ENCODE results near the gene PDXK. TPM values are rescaled to one million over a fixed set of nuclear protein-coding genes. Genes with fewer than 3 reads are reported as not detected.
A peak's percentile ranks its signal among the peaks of the same experiment; 100 is the strongest.

Gene PDXK
- total and polyA plus RNA-seq, 2 of the 13 experiments (the other 11 are each of a cell fraction or from before 2014, with no cell fraction given): 114 to 184 TPM

DNA sequence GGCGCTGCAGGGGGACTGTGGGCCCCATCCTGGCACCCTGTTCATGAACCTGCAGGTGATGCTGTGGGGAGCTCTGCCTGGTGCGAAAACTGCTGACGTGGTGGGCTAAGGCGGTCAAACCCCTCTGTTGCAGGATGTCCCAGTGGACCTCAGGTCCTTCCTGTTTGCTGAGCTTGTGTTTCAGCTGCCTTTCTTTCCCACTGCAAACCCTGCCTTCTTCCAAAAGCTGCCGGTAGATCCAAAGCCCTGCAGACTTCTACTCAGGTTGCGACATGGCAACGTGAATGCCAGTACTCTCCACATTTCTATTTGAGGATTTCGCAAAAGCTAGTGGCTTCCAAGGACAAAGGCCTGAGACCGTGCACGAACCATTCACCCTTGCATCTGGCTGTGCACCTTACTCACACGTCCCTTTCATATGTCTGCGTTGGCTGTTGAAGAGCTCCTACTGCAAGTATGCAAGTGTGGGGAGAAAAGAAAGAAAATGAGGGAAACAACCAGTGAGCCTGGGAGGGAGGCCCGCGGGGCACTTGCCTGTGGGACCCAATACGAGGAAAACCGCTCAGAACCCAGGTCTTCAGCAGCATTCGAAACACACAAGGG lies 64.3 kb downstream of the PDXK start (continued):
- TF ChIP-seq MAZ (IDR thresholded peaks at IDR 0.05; ENCODE audit: borderline replicate concordance, low read depth, low read length) (no peak), MAZ (CRISPR knock-in tag; IDR thresholded peaks at IDR 0.05; ENCODE audit: low read depth) (peak; percentile 70), NCOR1 (IDR thresholded peaks at IDR 0.05; ENCODE audit: borderline replicate concordance, low read length) (peak; percentile 73; the same call in 1 of the 2 replicates), KMT2B (CRISPR knock-in tag; IDR thresholded peaks at IDR 0.05) (peak; percentile 70), ZBTB38 (CRISPR knock-in tag; IDR thresholded peaks at IDR 0.05) (peak; percentile 91), ZNF235 (CRISPR knock-in tag; IDR thresholded peaks at IDR 0.05; ENCODE audit: borderline replicate concordance) (0 out of 2 replicates have a peak, but pooled peaks have one; percentile 61), PAXIP1 (CRISPR knock-in tag; conservative IDR thresholded peaks at IDR 0.05) (peak; percentile 93), ZNF143 (CRISPR knock-in tag; IDR thresholded peaks at IDR 0.05) (peak; percentile 33; the same call in 1 of the 2 replicates), MBNL3 (CRISPR knock-in tag; conservative IDR thresholded peaks at IDR 0.05) (no peak), ZNF574 (CRISPR knock-in tag; IDR thresholded peaks at IDR 0.05) (peak; percentile 71), ZNF652 (CRISPR knock-in tag; IDR thresholded peaks at IDR 0.05; ENCODE audit: borderline replicate concordance, low read depth) (peak; percentile 58; the same call in 1 of the 2 replicates), NFE2L2 (IDR thresholded peaks at IDR 0.05; ENCODE audit: low read length) (no peak), PPARG (CRISPR knock-in tag; conservative IDR thresholded peaks at IDR 0.05) (peak; percentile 72; the same call in 1 of the 2 replicates), REST (IDR thresholded peaks at IDR 0.05; ENCODE audit: borderline replicate concordance in 1 of 2, low read depth in 1 of 2, low read length in 2 of 2) (0 out of 4 replicates have a peak, but pooled peaks of 1 of the 2 experiments have one; percentile 3)
- TF ChIP-seq, protein P1, sequence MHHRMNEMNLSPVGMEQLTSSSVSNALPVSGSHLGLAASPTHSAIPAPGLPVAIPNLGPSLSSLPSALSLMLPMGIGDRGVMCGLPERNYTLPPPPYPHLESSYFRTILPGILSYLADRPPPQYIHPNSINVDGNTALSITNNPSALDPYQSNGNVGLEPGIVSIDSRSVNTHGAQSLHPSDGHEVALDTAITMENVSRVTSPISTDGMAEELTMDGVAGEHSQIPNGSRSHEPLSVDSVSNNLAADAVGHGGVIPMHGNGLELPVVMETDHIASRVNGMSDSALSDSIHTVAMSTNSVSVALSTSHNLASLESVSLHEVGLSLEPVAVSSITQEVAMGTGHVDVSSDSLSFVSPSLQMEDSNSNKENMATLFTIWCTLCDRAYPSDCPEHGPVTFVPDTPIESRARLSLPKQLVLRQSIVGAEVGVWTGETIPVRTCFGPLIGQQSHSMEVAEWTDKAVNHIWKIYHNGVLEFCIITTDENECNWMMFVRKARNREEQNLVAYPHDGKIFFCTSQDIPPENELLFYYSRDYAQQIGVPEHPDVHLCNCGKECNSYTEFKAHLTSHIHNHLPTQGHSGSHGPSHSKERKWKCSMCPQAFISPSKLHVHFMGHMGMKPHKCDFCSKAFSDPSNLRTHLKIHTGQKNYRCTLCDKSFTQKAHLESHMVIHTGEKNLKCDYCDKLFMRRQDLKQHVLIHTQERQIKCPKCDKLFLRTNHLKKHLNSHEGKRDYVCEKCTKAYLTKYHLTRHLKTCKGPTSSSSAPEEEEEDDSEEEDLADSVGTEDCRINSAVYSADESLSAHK (CRISPR knock-in tag; IDR thresholded peaks at IDR 0.05; ENCODE audit: borderline replicate concordance): no peak

Data from HepG2 (cell line).